ENCODE results near the gene SIRT7. TPM values are rescaled to one million over a fixed set of nuclear protein-coding genes. Genes with fewer than 3 reads are reported as not detected.
A peak's percentile ranks its signal among the peaks of the same experiment; 100 is the strongest.

SIRT7 gene
- total RNA-seq, 1 experiment from 2014 or later = 51.6 TPM

DNA sequence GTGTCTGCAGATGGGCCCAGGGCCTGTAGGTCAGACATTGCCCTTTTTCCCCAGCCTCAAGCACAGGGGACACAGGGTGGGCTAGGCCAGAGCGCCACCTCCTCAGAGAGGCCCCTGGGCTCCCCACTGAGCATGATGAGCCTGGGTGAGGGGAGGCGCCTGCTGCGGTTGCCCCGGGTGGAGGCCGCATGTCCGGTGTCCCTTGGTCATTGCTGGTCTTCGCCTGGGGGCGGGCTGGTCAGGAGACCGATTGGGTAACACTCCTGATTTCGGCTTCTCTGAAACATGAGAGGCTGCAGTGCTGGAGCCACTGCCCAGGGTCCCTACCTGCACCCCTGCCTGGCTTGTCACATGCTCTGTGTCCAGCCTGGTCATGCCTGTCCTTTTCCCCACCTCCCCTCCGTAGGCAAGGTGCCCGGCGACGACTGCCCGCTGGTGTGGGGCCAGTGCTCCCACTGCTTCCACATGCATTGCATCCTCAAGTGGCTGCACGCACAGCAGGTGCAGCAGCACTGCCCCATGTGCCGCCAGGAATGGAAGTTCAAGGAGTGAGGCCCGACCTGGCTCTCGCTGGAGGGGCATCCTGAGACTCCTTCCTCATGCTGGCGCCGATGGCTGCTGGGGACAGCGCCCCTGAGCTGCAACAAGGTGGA is 18.3 kb downstream of the SIRT7 start:
- ChIA-PET CTCF (no interaction called here), POLR2A (ENCODE audit: unreplicated experiment) (no interaction called here)
- intact Hi-C loops (cut with micrococcal nuclease) = no loop called here
- H3F3A ChIP-seq (ENCODE audit: low read length, unreplicated experiment) = peaks cover 18% of the 10 kb centered on the region
- H3K36me3 ChIP-seq (ENCODE audit: low read depth, low read length) = peaks cover 12% of the 10 kb centered on the region
- H3K4me3 ChIP-seq (ENCODE audit: low read length) = peak overlapping the region; percentile 43; the same call in 1 of the 2 replicates
- H3K4me1 ChIP-seq (ENCODE audit: insufficient read depth, low read length) = peaks cover 34% of the 10 kb centered on the region
- ATAC-seq (no peak), DNase-seq (no peak)
- no peaks in the 10 kb centered on the region for H3K27me3 ChIP-seq (ENCODE audit: low read length)
- H3K4me2 ChIP-seq (ENCODE audit: low read length) = peak overlapping the region; percentile 84
- H3K9me3 ChIP-seq (ENCODE audit: low read length) = no peaks in the 10 kb centered on the region
- H3K9ac ChIP-seq (ENCODE audit: low read length) = peak overlapping the region; percentile 88
- H2AFZ ChIP-seq (ENCODE audit: low read length) = no peak overlapping the region
- no TSS peak for BruUV-seq (replicated peaks)
- TF ChIP-seq EZH2phosphoT487 (IDR thresholded peaks at IDR 0.05; ENCODE audit: borderline replicate concordance, low read length) (no peak), EZH2 (IDR thresholded peaks at IDR 0.05; ENCODE audit: low read length, unreplicated experiment) (no peak)
- TF ChIP-seq, protein P1, sequence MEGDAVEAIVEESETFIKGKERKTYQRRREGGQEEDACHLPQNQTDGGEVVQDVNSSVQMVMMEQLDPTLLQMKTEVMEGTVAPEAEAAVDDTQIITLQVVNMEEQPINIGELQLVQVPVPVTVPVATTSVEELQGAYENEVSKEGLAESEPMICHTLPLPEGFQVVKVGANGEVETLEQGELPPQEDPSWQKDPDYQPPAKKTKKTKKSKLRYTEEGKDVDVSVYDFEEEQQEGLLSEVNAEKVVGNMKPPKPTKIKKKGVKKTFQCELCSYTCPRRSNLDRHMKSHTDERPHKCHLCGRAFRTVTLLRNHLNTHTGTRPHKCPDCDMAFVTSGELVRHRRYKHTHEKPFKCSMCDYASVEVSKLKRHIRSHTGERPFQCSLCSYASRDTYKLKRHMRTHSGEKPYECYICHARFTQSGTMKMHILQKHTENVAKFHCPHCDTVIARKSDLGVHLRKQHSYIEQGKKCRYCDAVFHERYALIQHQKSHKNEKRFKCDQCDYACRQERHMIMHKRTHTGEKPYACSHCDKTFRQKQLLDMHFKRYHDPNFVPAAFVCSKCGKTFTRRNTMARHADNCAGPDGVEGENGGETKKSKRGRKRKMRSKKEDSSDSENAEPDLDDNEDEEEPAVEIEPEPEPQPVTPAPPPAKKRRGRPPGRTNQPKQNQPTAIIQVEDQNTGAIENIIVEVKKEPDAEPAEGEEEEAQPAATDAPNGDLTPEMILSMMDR (conservative IDR thresholded peaks at IDR 0.05; ENCODE audit: low read depth, low read length) = no peak
- H4K20me1 ChIP-seq (ENCODE audit: low read length) = no peaks in the 10 kb centered on the region
- H3K9me2 ChIP-seq (replicated peaks; ENCODE audit: low read length) = no peaks in the 10 kb centered on the region
- peak overlapping the region; percentile 100 for H3K27ac ChIP-seq (ENCODE audit: low read length)
- peaks cover 19% of the 10 kb centered on the region for H3K79me2 ChIP-seq (ENCODE audit: low read length)

GRCh38 chr17:81898885-81899284 is 19.1 kb downstream of the SIRT7 start:
- H3K9ac ChIP-seq (ENCODE audit: low read length) = peak overlapping the region; percentile 88
- ATAC-seq (no peak), DNase-seq (no peak)
- peak overlapping the region; percentile 84 for H3K4me2 ChIP-seq (ENCODE audit: low read length)
- peak overlapping the region; percentile 100 for H3K27ac ChIP-seq (ENCODE audit: low read length)
- ChIA-PET CTCF (no interaction called here), POLR2A (ENCODE audit: unreplicated experiment) (no interaction called here)
- no peak overlapping the region for H2AFZ ChIP-seq (ENCODE audit: low read length)
- intact Hi-C loops (cut with micrococcal nuclease) = no loop called here
- H3F3A ChIP-seq (ENCODE audit: low read length, unreplicated experiment) = peaks cover 18% of the 10 kb centered on the region
- H3K36me3 ChIP-seq (ENCODE audit: low read depth, low read length) = peaks cover 17% of the 10 kb centered on the region
- H3K27me3 ChIP-seq (ENCODE audit: low read length) = no peaks in the 10 kb centered on the region
- H3K9me3 ChIP-seq (ENCODE audit: low read length) = no peaks in the 10 kb centered on the region
- H4K20me1 ChIP-seq (ENCODE audit: low read length) = no peaks in the 10 kb centered on the region
- BruUV-seq (replicated peaks) = no TSS peak
- peak overlapping the region; percentile 43 for H3K4me3 ChIP-seq (ENCODE audit: low read length)
- no peaks in the 10 kb centered on the region for H3K9me2 ChIP-seq (replicated peaks; ENCODE audit: low read length)
- peaks cover 24% of the 10 kb centered on the region for H3K79me2 ChIP-seq (ENCODE audit: low read length)
- TF ChIP-seq EZH2 (IDR thresholded peaks at IDR 0.05; ENCODE audit: low read length, unreplicated experiment) (no peak), EZH2phosphoT487 (IDR thresholded peaks at IDR 0.05; ENCODE audit: borderline replicate concordance, low read length) (no peak)
- TF ChIP-seq, protein P1 (conservative IDR thresholded peaks at IDR 0.05; ENCODE audit: low read depth, low read length) = no peak
- H3K4me1 ChIP-seq (ENCODE audit: insufficient read depth, low read length) = peaks cover 34% of the 10 kb centered on the region

All from PC-3 (cell line).